Lung (tissue), 12 donors: ENCODE data around the gene EDN1. TPM values are rescaled to one million over a fixed set of nuclear protein-coding genes. Genes with fewer than 3 reads are reported as not detected.

Experiments
- ATAC-seq: fragments of 200-7000 bp; cut with Tn5 transposase; one replicate; pipeline ENCODE4 v1.9.1; 2020; ENCODE audit warnings: moderate number of reproducible peaks; ENCODE audit not compliant: insufficient read depth, low FRiP score
- DNase-seq, 3 donors: peaks; one replicate each; pipeline ENCODE4 v3.0.0-alpha.2; 2013 to 2017
- H3K27ac ChIP-seq, 2 donors: one replicate each; pipeline ENCODE4 v1.5.1; 2013; ENCODE audit warnings: mild to moderate bottlenecking in 2 of 2, moderate library complexity in 2 of 2, control low read depth in 1 of 2, inconsistent platforms in 1 of 2, low read depth in 1 of 2, low read length in 1 of 2
- H3K27me3 ChIP-seq, 3 donors: one replicate each; pipeline ENCODE4 v1.5.1; 2013; ENCODE audit warnings: low read length in 2 of 3; ENCODE audit not compliant: control insufficient read depth in 3 of 3, insufficient read depth in 3 of 3
- H3K36me3 ChIP-seq, 4 donors: one replicate each; pipeline ENCODE4 v1.5.1; 2013; ENCODE audit warnings: low read length in 4 of 4, mild to moderate bottlenecking in 1 of 4, moderate library complexity in 1 of 4; ENCODE audit not compliant: control insufficient read depth in 4 of 4, insufficient read depth in 4 of 4
- H3K4me1 ChIP-seq, 5 donors: one replicate each; pipeline ENCODE4 v1.5.1; 2013; ENCODE audit warnings: low read length in 5 of 5, mild to moderate bottlenecking in 2 of 5, moderate library complexity in 1 of 5; ENCODE audit not compliant: control insufficient read depth in 5 of 5, insufficient read depth in 5 of 5
- H3K4me3 ChIP-seq: one replicate; pipeline ENCODE4 v1.5.1; 2013; ENCODE audit warnings: mild to moderate bottlenecking, control low read depth, moderate library complexity
- H3K9ac ChIP-seq, 2 donors: one replicate each; pipeline ENCODE4 v1.5.1; 2013; ENCODE audit warnings: low read length in 2 of 2, control low read depth in 1 of 2; ENCODE audit not compliant: insufficient read depth in 1 of 2
- H3K9me3 ChIP-seq, 4 donors: one replicate each; pipeline ENCODE4 v1.5.1; 2013; ENCODE audit warnings: low read length in 3 of 4, mild to moderate bottlenecking in 1 of 4, moderate library complexity in 1 of 4; ENCODE audit not compliant: control insufficient read depth in 4 of 4, insufficient read depth in 3 of 4
- CTCF ChIP-seq: IDR thresholded peaks from 2 replicates; pipeline ENCODE4 v1.5.1; 2012; ENCODE audit warnings: mild to moderate bottlenecking; ENCODE audit errors: control extremely low read depth, extremely low read depth
- WGBS, 2 donors: extraction: QIAGEN DNeasy Blood & Tissue Kit; methylation state at CpG; one replicate each; pipeline ENCODE4 v1.1.7; 2013; 5-methylcytosine and 5-hydroxymethylcytosine counted together
- polyA plus RNA-seq, 2 donors: library from polyadenylated mRNA; stranded (reverse); fragments of 200-250 nt; gene quantifications; one replicate each; pipeline ENCODE4 v1.2.1, GENCODE V29; 2013
- total RNA-seq, 2 donors: library from RNA; depleted of rRNA in 1 of 2; stranded (reverse); fragments of >200 nt in 1 of 2; gene quantifications; one replicate each; pipeline ENCODE4 v1.2.1, GENCODE V29; 2014 to 2021
- donor health status: control.
- donor health status: control.
- donor health status: Bipolar disorder and iron deficiency.
- donor health status: healthy.
- donor health status: DM: yes; HTN: yes; CAD: no.

The EDN1 gene
- total and polyA plus RNA-seq, 4 donors = 18.4 to 112 (median 40.3) TPM

- no peaks in the 10 kb centered on the region for H3K4me1 ChIP-seq
- peak overlapping the region in 1 of 2 donors; percentile 21 for H3K27ac ChIP-seq
- H3K9ac ChIP-seq = no peak overlapping the region
- H3K36me3 ChIP-seq = no peaks in the 10 kb centered on the region
- no peaks in the 10 kb centered on the region for H3K27me3 ChIP-seq
- 55 to 70% methylated on average over 8 of the region's 8 CpGs for WGBS, 2 donors
- H3K4me3 ChIP-seq = no peak overlapping the region
- peak; percentile 47 for ATAC-seq
- no peak for TF ChIP-seq CTCF
- peaks cover 0 to 2% (median 0%) of the 10 kb centered on the region in 4 donors for H3K9me3 ChIP-seq
- peak in 2 of 3 donors; percentile 14 to 23 for DNase-seq
Observed at GRCh38 chr6:12313992-12314589, 23.9 kb downstream of the EDN1 start.

GRCh38 chr6:12314751-12315150, 24.6 kb downstream of the EDN1 start:
- ATAC-seq (no peak), DNase-seq (no peak)
- Histone ChIP-seq H3K9me3 (peaks cover 0 to 2% (median 0%) of the 10 kb centered on the region in 4 donors), H3K27me3 (no peaks in the 10 kb centered on the region), H3K9ac (no peak overlapping the region), H3K4me3 (no peak overlapping the region), H3K36me3 (no peaks in the 10 kb centered on the region), H3K27ac (peak overlapping the region in 1 of 2 donors; percentile 18), H3K4me1 (no peaks in the 10 kb centered on the region)
- 88 to 93% methylated on average over 5 of the region's 5 CpGs for WGBS, 2 donors
- TF ChIP-seq CTCF = no peak

GRCh38 chr6:12315292-12316081, 25.3 kb downstream of the EDN1 start:
- Histone ChIP-seq H3K9ac (no peak overlapping the region), H3K4me3 (no peak overlapping the region), H3K4me1 (no peaks in the 10 kb centered on the region), H3K36me3 (no peaks in the 10 kb centered on the region), H3K27ac (no peak overlapping the region), H3K27me3 (no peaks in the 10 kb centered on the region), H3K9me3 (peaks cover 0 to 2% (median 0%) of the 10 kb centered on the region in 4 donors)
- TF ChIP-seq CTCF = no peak
- ATAC-seq = no peak
- WGBS, 2 donors = 94 to 95% methylated on average over 5 of the region's 5 CpGs
- no peak for DNase-seq
